ENCODE data around the gene PCDH8. TPM values are rescaled to one million over a fixed set of nuclear protein-coding genes. Genes with fewer than 3 reads are reported as not detected.

PCDH8 gene
- total and polyA plus RNA-seq, 2 of the 13 experiments (the other 11 are each of a cell fraction or from before 2014, with no cell fraction given), result not detected

DNA sequence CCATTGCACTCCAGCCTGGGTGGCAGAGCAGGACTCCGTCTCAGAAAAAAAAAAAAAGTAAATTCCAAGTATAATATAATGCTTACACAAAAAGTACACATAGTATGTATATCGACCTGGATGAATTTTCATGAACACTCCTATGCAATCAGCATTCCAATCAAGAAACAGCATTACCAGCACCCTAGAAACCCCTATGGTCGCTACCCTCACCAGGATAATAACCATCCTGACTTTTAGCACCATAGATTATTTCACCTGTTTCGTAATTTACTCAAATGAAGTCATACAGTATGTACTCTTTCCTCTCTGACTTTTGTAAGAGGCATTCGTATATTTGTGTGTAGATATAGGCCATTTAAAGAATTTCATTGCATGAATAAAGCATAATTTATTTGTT, 47.6 kb downstream of the PCDH8 start:
- TF ChIP-seq, protein P1, sequence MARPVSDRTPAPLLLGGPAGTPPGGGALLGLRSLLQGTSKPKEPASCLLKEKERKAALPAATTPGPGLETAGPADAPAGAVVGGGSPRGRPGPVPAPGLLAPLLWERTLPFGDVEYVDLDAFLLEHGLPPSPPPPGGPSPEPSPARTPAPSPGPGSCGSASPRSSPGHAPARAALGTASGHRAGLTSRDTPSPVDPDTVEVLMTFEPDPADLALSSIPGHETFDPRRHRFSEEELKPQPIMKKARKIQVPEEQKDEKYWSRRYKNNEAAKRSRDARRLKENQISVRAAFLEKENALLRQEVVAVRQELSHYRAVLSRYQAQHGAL (CRISPR knock-in tag; IDR thresholded peaks at IDR 0.05; ENCODE audit: not compliant biosample characterization), result no peak
- TF ChIP-seq ONECUT2 (CRISPR knock-in tag; IDR thresholded peaks at IDR 0.05), result no peak
- no peak for TF ChIP-seq ZNF841 (CRISPR knock-in tag; IDR thresholded peaks at IDR 0.05; ENCODE audit: borderline replicate concordance)
- no peak for TF ChIP-seq ZNF501 (CRISPR knock-in tag; IDR thresholded peaks at IDR 0.05)
- no peak for TF ChIP-seq ZNF788 (CRISPR knock-in tag; IDR thresholded peaks at IDR 0.05; ENCODE audit: borderline replicate concordance)
- no peak for TF ChIP-seq ZNF567 (CRISPR knock-in tag; IDR thresholded peaks at IDR 0.05; ENCODE audit: borderline replicate concordance)
- TF ChIP-seq, protein P2, sequence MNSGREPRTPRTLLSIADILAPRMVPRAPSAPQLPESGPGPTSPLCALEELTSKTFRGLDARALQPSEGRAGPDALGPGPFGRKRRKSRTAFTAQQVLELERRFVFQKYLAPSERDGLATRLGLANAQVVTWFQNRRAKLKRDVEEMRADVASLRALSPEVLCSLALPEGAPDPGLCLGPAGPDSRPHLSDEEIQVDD (CRISPR knock-in tag; IDR thresholded peaks at IDR 0.05; ENCODE audit: borderline replicate concordance), result no peak
- no peak for TF ChIP-seq ATF7-NPFF (CRISPR knock-in tag; IDR thresholded peaks at IDR 0.05; ENCODE audit: low read depth)
- TF ChIP-seq ZNF724P (CRISPR knock-in tag; IDR thresholded peaks at IDR 0.05; ENCODE audit: borderline replicate concordance), result no peak
- TF ChIP-seq KLF12 (CRISPR knock-in tag; IDR thresholded peaks at IDR 0.05; ENCODE audit: borderline replicate concordance), result no peak
- TF ChIP-seq, protein P3, sequence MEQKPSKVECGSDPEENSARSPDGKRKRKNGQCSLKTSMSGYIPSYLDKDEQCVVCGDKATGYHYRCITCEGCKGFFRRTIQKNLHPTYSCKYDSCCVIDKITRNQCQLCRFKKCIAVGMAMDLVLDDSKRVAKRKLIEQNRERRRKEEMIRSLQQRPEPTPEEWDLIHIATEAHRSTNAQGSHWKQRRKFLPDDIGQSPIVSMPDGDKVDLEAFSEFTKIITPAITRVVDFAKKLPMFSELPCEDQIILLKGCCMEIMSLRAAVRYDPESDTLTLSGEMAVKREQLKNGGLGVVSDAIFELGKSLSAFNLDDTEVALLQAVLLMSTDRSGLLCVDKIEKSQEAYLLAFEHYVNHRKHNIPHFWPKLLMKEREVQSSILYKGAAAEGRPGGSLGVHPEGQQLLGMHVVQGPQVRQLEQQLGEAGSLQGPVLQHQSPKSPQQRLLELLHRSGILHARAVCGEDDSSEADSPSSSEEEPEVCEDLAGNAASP (CRISPR knock-in tag; IDR thresholded peaks at IDR 0.05; ENCODE audit: borderline replicate concordance), result no peak
- no peak for TF ChIP-seq ZNF83 (CRISPR knock-in tag; IDR thresholded peaks at IDR 0.05; ENCODE audit: borderline replicate concordance)
- no peak for TF ChIP-seq ZNF432 (CRISPR knock-in tag; IDR thresholded peaks at IDR 0.05; ENCODE audit: borderline replicate concordance)
- ATAC-seq (no peak), DNase-seq (ENCODE audit: low spot score) (no peak), FAIRE-seq (no peak)
- in situ Hi-C loops (cut with HindIII; ENCODE audit: extremely low pct_ligation_motif_present, low pct_unique_long_range_greater_than_20kb) (loop anchor here (10.0 kb wide), 1 partner anchor 186 kb away; no protein-coding TSS in a partner anchor), intact Hi-C loops (cut with micrococcal nuclease; ENCODE audit: unreplicated experiment) (no loop called here)
- BruUV-seq (replicated peaks), result no TSS peak
- H3K4me3 ChIP-seq (replicated peaks in 1 of 3; ENCODE audit: insufficient read depth in 1 of 3, low read depth in 2 of 3, low read length in 3 of 3), result no peak overlapping the region
- CTCF ChIA-PET (ENCODE audit: low intra/inter-chr PET ratio, low total read pairs), result no interaction called here
- no peaks in the 10 kb centered on the region for H3K4me1 ChIP-seq (ENCODE audit: insufficient read depth, low read length)
- H3K79me2 ChIP-seq (ENCODE audit: insufficient read depth, low read length), result no peaks in the 10 kb centered on the region
- POLR2A ChIA-PET, result no interaction called here
- no peaks in the 10 kb centered on the region for H3K9me3 ChIP-seq (ENCODE audit: low read length)
- H3K36me3 ChIP-seq (replicated peaks in 1 of 2; ENCODE audit: control insufficient read depth in 1 of 2, insufficient read depth in 2 of 2, low read length in 2 of 2), result no peaks in the 10 kb centered on the region
- no peak overlapping the region for H3K4me2 ChIP-seq (ENCODE audit: low read depth, low read length)
- no peak overlapping the region for H3K27ac ChIP-seq (ENCODE audit: extremely low read length, insufficient read depth, low read length)
- H2AFZ ChIP-seq (ENCODE audit: low read length), result no peak overlapping the region
- no peak overlapping the region for H3K9ac ChIP-seq (ENCODE audit: insufficient read depth, low read depth, low read length)
- 22% methylated on average over 5 of the region's 5 CpGs for WGBS (ENCODE audit: low lambda C conversion rate)
- no peaks in the 10 kb centered on the region for H4K20me1 ChIP-seq (ENCODE audit: insufficient read depth, low read length)
- no peaks in the 10 kb centered on the region; a peak in 2 of 5 replicates for H3K27me3 ChIP-seq (ENCODE audit: control insufficient read depth in 1 of 2, insufficient read depth in 2 of 2, low read length in 2 of 2)
